HUDEP-2 (cell line): Measurements from ENCODE around the gene PLA2G4C.

Experiments used
- DNase-seq, 76 experiments: peaks; one replicate each; lab custom pipeline; 2025; ENCODE audit not compliant: unreplicated experiment in 76 of 76; lab: John Stamatoyannopoulos, UW

PLA2G4C gene

DNA sequence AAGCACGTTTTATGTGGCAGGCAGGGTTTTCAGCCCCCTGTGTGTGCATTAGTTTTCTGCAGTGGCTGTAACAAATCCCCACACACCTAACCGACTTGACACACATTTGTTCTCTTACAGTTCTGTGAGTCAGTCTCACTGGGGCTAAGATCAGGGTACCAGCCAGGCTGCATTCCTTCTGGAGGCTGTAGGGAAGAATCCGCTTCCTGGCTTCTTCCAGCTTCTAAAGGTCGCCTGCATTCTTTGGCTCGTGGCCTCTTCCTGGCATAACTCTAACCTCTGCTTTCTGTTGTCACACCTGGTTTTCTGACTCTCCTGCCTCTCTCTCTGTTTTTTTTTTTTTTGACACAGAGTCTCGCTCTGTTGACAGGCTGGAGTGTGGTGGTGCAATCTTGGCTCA, 109.8 kb downstream of the PLA2G4C start:
- no peak for DNase-seq

GRCh38 chr19:47998800-47999199, 111.8 kb downstream of the PLA2G4C start:
- no peak for DNase-seq
